ENCODE measurements around the gene PLCXD3.

DNA sequence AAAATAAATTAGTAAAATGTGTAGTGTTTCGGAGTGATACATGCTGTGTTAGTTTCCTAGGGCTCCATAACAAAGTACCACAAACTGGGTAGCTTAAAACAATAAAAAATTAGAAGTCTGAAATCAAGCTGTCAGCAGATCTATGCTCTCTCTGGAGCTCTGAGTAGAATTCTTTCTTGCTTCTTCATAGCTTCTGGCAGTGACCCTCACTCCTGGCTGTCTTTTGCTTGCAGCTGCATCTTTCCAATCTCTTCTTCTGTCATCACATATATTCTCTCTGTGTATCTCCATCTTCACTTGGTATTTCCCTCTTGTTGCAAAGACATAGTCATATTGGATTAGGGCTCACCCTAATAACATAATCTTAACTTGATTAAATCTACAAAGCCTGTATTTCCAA is 37.6 kb upstream of the PLCXD3 start:
- TF ChIP-seq GABPA (IDR thresholded peaks at IDR 0.05; ENCODE audit: low read depth) (no peak), BCL11A (IDR thresholded peaks at IDR 0.05; ENCODE audit: low read depth, low read length) (no peak), TCF7 (IDR thresholded peaks at IDR 0.05; ENCODE audit: borderline replicate concordance) (no peak), EZH2 (IDR thresholded peaks at IDR 0.05; ENCODE audit: borderline replicate concordance, control insufficient read depth, low read depth, low read length) (no peak), HDAC2 (IDR thresholded peaks at IDR 0.05) (no peak)
- TF ChIP-seq, protein P1, sequence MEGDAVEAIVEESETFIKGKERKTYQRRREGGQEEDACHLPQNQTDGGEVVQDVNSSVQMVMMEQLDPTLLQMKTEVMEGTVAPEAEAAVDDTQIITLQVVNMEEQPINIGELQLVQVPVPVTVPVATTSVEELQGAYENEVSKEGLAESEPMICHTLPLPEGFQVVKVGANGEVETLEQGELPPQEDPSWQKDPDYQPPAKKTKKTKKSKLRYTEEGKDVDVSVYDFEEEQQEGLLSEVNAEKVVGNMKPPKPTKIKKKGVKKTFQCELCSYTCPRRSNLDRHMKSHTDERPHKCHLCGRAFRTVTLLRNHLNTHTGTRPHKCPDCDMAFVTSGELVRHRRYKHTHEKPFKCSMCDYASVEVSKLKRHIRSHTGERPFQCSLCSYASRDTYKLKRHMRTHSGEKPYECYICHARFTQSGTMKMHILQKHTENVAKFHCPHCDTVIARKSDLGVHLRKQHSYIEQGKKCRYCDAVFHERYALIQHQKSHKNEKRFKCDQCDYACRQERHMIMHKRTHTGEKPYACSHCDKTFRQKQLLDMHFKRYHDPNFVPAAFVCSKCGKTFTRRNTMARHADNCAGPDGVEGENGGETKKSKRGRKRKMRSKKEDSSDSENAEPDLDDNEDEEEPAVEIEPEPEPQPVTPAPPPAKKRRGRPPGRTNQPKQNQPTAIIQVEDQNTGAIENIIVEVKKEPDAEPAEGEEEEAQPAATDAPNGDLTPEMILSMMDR (IDR thresholded peaks at IDR 0.05 in 2 of 3, conservative IDR thresholded peaks at IDR 0.05 in 1 of 3; ENCODE audit: control insufficient read depth in 2 of 3, extremely low read depth in 1 of 3, insufficient read depth in 1 of 3, low read depth in 3 of 3, low read length in 3 of 3): no peak
